AG08396 (cell line): ENCODE measurements around the gene KLRK1.
"Not testable (repeated sequence)": the region's sequence is repeated elsewhere in the genome, so short reads cannot be mapped to it uniquely, and the experiment has no call there.

Source experiments
- DNase-seq: peaks from one replicate; pipeline ENCODE4 v3.0.0; 2012; ENCODE audit warnings: low spot score, mixed read lengths

Gene KLRK1

DNA sequence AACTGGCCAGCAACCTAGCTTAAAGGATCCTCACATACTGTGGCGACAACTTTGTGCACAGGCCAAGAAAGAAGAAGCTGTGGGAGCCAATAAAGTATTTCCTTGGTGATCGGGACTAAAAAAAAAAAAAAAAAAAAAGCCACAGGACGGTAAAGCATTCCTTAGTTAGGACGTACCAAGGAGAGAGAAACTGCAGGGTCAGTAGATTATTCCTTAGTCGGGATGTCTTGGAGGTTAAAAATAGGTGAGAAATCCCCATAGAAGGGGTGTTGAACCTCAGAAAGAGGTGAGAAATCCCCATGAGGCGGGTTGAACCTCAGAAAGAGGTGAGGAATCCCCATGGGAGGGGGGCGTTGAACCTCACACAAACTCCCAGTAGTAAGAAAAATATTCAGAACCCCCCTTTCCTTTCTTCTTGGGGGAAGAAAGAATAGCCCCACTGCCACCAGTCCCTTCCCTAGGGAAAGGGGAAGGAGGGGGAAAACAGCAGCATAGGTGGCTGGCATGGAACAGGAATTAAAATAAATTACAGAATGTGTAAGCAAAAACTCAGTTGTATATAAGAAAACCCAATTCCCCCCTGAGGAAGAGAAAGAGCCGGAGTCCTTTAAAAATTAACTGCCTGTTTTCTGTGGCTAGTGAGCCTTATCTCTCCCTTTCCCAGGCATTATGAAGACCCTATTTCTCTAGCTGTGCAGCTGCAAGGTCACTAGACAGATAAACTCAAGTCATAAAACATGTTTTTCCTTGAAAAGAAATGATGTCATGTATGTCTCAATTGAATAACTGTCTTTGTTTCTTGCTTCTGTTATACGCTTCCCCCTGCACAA, 26.8 kb downstream of the KLRK1 start:
- DNase-seq: no peak

DNA sequence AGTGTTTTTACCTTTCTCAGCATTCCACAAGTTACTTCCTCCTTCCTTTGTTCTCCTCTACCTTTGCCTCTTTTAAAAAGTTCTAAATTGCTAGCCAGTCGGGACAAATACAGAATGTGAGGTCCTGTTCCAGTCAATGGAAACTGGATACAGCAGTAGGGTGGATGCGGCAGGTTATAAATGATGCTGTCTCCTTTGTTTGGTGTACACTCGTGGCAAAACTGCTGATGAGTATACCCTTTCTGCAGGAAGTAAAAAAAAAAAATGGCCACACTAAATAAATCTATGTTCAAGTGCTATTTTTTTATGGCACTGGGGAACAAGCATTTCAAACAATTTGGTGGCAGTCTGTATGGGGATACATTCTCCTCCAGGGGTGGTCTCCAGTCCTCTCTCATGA, 27.5 kb downstream of the KLRK1 start:
- no peak for DNase-seq

DNA sequence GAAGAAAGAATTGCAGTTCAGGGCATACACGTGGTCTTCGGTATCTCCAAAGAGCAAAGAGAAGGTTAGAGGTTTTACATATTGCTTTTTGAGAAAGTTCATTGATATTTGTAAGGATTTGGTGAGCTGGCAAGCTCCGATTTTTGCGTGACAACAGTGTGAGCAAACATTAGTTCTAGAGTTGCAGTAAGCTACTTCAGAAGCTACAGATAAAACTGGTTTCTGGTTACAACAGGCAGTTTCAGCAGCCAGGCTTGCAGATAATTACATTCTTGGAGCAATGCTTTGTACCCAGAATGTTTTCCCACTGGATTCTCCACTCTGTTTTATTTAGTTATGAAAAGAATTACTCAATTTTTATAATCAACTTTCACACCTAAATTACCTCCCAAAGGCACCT, 28.2 kb downstream of the KLRK1 start:
- DNase-seq: no peak

- DNase-seq: no peak
Observed at GRCh38 chr12:10361084-10361483, 28.8 kb downstream of the KLRK1 start.

DNA sequence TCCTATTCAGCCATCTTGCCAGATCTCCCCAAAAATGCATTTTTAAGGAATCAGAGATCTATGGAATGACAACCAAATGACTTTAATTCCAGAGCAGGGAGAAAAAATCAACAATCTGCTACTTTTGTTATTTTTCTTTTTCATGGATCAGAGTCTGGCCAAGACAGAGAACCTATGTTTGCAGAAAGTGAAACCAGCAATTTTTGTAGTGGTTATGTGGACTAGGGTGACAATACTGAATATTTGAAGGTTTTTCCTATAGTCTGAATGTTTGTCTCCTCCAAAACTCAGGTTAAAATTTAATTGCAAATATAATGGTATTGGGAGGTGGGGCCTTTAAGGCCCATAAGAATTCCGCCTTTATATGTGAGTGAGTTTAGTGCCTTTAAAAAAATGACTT, 30.9 kb downstream of the KLRK1 start:
- no peak for DNase-seq

DNA sequence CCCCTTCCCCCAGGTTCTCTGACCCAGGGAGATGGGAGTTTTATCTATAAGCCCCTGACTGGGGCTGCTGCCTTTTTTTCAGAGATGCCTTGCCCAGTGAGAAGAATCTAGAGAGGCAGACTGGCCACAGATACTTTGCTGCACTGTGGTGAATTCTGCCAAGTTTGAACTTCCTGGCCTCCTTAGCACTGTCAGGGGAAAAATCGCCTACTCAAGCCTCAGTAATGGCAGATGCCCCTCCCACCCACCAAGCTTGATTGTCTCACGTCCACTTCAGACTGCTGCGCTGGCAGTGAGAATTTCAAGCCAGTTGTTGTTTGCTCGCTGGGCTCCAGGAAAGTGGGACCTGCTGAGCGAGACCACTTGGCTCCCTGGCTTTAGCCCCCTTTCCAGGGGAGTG, 31.7 kb downstream of the KLRK1 start:
- DNase-seq: no peak

- no peak for DNase-seq
Observed at GRCh38 chr12:10354502-10354901, 35.3 kb downstream of the KLRK1 start.

DNA sequence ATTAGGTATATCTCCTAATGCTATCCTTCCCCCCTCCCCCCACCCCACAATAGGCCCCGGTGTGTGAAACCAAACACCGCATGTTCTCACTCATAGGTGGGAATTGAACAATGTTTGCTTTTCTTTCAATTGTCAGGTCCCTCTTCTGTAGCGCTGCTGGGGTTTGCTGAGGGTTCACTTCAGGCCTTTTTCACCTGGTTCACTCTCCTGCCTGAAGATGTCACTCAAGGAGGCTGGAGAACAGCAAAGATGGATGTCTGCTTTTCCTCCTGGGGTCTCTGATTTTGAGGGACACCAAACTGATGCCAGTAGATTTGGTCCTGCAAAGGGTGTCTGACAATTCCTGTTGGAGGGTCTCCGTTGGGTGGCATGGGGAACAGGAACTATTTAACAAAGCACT, 35.8 kb downstream of the KLRK1 start:
- no peak for DNase-seq

GRCh38 chr12:10351457-10351856, 38.4 kb downstream of the KLRK1 start:
- DNase-seq: not testable (repeated sequence)

DNA sequence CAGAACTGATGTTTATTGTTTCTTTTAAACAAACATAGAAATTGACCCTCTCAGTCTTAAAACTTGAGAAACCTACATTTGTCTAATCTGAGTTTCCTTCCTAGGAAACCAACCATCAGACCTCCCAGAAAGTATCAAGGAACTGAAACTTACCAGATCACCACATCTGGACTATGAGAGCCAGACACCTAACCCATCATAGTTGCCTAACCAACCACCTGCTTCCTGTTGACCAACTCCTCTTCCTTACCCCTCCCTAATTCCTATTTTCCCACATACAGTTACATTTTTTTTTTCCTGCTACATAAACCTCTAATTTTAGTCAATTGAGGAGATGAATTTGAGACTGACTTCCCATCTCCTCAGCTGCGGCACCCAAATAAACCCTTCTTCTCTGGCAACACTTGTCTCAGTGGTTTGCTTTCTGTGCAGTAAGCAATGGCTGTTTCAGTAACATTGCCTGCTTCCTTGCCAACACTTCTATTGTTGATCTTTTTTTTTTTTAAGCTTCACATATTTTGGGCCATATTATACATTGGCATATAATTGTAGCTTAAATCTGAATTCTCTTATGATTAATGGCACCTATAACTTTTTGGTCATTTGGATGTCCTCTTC, 47.8 kb downstream of the KLRK1 start:
- no peak for DNase-seq

GRCh38 chr12:10340946-10341345, 48.9 kb downstream of the KLRK1 start:
- not testable (repeated sequence) for DNase-seq

DNA sequence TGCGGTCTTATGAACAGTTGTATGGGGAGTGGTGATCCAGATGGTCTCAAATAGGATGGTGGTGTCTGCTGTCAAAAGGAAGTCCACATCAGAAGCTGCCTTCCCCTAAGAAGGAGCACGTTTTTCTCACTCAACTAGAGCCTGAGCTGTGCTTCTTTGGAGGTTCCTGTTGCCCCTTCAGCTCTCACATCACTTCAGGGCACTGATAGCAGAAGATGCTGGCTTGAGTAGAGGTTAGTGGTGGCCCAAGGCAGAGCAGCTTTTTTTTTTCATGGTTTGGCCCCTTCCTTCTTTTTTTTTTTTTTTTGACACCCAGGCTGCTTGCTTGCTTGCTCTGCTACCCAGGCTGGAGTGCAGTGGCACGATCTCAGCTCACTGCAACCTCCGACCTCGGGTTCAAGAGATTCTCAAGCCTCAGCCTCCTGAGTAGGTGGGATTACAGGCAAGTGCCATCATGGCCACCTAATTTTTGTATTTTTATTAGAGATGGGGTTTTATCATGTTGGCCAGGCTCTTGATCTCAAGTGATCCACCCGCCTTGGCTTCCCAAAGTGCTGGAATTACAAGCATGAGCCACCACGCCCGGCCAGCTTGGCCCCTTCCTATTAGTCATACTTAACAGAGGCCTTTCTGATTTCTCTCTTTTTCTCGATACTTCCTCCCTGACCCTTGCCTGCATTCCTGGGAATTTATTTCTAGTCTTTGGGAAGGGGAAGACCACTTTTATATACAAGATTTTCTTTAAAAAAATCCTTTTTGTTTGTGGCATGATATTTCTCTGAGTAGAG, 50.6 kb downstream of the KLRK1 start:
- DNase-seq: no peak

DNA sequence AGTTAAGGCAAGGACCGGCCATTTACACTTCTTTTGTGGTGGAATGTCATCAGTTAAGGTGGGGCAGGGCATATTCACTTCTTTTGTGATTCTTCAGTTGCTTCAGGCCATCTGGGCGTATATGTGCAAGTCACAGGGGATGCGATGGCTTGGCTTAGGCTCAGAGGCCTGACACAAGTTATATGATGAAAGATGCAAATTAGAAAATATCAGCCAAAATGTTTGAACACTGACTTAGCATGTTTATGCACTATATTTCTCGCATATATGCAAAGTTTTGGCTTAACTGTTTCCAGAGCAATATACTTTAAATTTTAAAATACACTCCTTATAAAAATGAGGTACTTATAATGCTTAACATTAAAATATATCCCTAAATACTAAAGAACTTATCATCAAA, 51.4 kb downstream of the KLRK1 start:
- not testable (repeated sequence) for DNase-seq

DNA sequence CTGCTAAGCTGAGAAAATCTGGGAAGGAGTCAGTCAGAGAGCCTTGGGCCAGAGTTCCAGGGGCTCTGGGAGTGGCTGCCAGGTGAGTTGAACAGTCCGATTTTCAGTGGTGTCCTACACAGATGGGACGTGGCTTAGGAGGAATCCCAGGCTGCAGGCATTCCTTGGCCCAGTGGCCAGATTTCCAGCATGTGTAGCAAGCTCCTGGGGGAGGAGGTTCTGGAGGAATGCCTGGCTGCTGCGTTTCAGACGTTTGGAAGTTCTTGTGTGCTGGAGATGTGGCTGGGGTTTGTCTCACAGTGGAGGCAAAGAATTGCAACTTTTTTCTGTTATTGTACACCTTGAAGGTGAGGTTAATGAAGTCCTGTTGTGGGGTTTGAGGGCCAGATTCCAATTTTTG, 53.6 kb downstream of the KLRK1 start:
- DNase-seq: not testable (repeated sequence)

GRCh38 chr12:10331642-10332239, 58.1 kb downstream of the KLRK1 start:
- DNase-seq: peak; percentile 53

DNA sequence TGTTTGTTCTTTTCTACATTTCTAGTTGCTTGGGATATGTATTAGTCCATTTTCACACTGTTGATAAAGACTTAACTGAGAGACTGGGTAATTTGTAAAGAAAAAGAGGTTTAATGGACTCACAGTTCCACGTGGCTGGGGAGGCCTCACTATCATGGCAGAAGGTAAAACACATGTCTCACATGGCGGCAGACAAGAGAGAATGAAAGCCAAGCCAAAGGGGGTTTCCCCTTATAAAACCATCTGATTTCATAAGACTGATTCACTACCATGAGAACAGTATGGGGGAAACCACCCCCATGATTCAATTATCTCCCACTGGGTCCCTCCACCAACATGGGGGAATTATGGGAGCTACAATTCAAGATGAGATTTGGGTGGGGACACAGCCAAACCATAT, 61.1 kb downstream of the KLRK1 start:
- DNase-seq: not testable (repeated sequence)
